Dedifferentiated amniotic fluid mesenchymal stem cell (primary cell): ENCODE results near the gene GDF10.

Experiments
- DNase-seq: peaks from one replicate; pipeline ENCODE4 v3.0.0-alpha.2; 2016; ENCODE audit errors: extremely low spot score

GDF10 gene

GRCh38 chr10:47333532-47333931 lies 33.5 kb downstream of the GDF10 start:
- no peak for DNase-seq

DNA sequence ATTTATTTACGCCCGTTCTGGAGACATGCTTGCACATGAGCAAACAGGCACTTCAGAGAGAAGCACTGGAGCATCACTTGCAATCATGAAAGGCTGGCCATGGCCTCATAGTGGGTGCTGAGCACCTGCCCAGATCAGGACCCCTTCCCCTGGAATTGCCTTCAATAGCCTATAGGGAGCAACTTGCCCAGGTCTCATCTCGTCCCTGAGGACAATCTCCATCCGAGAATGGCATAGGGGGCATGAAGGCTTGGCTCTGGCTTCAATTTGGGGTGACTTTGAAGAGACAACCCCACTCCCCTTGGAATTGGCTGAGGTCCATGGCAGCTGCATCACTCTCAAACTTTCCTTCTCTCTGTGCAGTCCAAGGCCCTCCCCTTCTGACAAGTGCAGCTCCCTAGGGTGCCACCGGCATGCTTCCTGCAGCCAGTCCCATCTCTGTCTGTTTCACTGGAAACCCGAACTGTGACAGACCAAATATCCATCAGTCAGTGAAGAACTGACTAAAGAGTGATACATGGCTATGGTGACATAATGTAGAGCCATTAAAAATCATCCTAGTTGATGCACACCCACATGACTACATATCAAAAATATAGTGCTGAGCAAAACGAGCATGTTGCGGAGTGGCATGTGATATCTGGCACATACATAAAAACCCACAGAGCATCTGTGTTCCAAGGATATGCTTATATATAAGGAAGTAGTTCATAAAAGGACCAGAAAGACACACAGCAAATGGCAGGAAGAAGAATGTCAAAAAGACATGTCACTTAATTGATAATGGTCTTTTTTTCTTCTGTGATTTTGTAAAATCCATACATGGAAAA lies 34.7 kb downstream of the GDF10 start:
- no peak for DNase-seq

DNA sequence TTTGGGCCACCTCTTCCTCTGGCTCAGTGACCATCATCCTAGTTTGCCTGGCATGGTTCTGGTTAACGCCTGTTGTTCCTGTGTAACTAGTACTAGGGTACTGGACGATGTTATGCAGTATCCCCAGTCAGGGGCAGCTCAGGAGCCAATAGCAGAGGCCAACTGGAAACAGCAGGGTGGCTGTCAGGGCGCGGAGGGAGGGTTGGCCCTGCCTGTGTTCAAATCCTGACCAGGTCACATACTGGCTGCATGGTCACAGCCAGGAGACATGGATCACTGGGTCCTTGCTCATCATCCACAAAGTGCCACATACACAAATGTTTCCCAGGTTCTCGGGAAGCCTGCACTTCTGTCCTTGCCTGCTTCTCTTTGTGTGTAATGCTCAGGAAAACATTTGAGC lies 35.9 kb downstream of the GDF10 start:
- no peak for DNase-seq

DNA sequence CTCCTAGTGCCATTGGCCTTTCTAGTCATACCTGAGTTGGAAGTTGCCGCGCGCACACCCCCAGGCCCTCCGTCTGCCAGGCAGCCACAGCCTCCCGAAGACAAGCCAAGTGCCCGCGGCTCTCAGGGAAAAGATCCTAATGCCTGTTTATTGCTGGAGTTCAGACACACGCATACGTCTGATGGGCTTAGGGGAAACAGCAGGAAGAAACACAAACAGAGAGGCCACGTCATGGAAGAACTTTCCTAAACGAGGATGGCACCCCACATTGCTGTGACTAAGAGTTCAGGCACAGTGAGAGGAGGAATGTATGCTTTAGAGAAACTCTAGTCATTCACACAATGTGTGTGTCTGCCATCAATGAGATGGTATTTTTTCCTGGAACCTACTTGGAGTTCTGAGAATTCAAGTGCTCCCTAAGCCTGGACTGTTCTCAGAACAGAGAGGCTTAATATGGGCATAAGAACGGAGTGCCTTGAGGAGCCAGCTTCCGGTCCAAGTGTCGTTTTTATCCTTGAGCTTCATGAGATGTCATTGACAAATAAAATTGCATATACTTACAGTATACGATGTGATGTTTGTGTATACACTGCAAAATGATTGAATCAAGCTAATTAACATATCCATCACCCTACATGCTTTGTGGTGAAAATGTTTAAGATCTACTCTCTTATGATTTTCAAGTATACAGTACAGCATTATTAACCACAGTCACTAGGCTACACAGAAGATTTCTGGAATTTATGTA lies 36.6 kb downstream of the GDF10 start:
- DNase-seq, result no peak

GRCh38 chr10:47337310-47337709 lies 37.3 kb downstream of the GDF10 start:
- no peak for DNase-seq

- no peak for DNase-seq
Observed at GRCh38 chr10:47339186-47339735, 39.3 kb downstream of the GDF10 start.

DNA sequence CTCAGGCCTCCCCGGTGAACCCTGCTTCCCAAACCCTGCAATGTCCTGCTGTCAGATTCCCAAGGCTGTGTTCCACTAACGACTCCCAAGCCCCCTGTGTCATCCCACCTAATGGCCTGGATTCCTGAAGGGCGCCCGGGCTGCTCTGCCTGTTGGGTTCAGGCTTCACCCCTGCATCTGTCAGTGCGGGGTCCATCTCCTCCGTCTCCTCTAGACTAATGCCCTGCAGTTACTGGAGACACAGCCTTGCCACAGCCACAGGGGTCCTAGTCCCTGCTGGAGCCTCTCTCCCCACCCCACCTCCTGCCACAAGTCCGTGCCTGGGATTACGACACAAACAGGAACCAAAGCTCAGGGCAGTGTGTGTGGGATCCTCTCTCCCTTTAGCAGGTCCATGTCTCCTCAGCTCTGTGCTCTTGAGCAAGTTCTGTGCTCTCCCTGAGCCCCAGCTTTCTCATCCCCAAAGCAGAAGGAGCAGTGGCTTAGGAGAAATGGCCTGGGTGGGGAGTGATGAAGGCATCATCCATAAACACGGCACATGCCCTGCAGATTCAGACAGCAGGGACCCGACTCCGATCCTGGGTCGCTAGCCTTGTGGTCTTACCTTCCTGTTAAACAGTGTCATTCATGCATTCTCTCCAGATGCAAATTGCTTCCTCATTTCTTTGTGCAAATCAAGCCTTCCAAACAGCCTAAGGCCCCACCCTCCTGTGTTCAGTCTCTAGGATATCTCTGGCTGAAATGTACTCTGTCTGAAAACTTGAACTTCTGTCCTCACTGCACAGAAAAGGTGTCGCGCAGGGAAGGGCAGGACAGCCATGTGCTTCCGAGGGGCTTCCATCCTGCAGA lies 40.0 kb downstream of the GDF10 start:
- no peak for DNase-seq

DNA sequence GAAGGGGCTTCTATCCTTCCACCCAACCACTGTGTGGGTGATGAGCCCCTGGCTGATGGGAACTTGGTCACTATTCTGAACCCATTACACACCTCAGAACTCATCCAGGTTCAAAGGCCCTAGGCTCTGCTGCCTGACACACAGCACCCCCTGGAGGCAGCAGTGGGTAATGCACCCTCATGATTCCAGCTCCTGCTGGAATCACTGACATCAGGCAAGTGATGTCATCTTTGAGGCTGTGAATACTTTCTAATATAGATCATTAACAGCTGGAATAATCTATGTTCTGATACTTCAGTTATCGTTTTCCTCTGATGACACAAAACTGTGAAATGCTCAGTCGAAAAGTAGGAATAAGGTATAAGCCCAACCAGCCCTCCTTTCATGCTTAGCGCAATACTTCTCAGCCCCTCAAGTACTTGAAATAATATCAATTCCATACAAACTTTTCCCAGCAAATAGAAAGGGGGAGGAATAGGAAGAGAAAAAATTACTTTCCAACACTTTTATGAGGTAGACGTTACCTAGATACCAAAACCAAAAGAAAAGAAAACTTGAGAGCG lies 40.7 kb downstream of the GDF10 start:
- no peak for DNase-seq

GRCh38 chr10:47344996-47345870 lies 45.2 kb downstream of the GDF10 start:
- DNase-seq, result no peak

DNA sequence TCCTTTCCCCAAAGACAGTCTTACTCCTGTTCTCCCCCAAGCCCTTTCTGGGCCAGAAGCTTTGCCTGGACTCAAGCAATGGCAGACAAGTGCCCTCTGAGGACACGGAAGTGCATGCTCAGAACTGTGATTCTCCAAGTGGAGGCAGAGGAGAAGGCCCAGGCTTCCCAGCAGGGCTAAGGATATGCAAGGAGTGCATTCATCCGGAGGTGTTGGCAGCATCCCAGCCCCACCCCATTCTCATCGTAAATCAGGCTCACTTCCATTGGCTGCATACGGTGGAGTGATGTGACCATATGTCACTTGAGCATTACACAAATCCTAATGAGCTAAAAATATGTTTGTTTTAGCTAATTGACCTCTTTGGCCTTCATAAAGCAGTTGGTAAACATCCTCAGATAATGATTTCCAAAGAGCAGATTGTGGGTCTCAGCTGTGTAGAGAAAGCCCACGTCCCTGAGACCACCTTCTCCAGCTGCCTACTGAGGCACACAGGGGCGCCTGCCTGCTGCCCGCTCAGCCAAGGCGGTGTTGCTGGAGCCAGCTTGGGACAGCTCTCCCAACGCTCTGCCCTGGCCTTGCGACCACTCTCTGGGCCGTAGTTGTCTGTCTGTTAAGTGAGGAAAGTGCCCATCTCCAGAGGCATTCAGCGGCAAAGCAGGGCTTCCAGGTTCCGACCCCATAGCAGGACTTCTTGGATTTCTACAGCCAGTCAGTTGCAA lies 46.7 kb downstream of the GDF10 start:
- no peak for DNase-seq

DNA sequence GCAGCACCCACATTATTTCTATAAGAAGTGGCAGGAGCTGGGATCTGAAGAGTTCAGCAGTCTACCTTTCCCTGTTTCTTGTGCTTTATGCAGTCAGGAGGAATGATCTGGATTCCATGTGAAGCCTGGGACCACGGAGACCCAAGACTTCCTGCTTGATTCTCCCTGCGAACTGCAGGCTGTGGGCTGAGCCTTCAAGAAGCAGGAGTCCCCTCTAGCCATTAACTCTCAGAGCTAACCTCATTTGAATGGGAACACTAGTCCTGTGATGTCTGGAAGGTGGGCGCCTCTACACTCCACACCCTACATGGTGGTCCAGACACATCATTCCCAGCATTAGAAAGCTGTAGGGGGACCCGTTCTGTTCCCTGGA lies 47.3 kb downstream of the GDF10 start:
- DNase-seq, result no peak

- DNase-seq, result no peak
Observed at GRCh38 chr10:47348138-47348651, 48.2 kb downstream of the GDF10 start, which contains the start of gene RBP3. Gene RBP3 (plus strand): TSS chr10:47348363. CDS start chr10:47348485, 122 bp downstream.

- DNase-seq, result no peak
Observed at GRCh38 chr10:47348661-47349470, 48.9 kb downstream of the GDF10 start.

DNA sequence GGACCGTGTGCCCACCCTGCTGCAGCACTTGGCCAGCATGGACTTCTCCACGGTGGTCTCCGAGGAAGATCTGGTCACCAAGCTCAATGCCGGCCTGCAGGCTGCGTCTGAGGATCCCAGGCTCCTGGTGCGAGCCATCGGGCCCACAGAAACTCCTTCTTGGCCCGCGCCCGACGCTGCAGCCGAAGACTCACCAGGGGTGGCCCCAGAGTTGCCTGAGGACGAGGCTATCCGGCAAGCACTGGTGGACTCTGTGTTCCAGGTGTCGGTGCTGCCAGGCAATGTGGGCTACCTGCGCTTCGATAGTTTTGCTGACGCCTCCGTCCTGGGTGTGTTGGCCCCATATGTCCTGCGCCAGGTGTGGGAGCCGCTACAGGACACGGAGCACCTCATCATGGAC lies 49.5 kb downstream of the GDF10 start:
- DNase-seq, result no peak

DNA sequence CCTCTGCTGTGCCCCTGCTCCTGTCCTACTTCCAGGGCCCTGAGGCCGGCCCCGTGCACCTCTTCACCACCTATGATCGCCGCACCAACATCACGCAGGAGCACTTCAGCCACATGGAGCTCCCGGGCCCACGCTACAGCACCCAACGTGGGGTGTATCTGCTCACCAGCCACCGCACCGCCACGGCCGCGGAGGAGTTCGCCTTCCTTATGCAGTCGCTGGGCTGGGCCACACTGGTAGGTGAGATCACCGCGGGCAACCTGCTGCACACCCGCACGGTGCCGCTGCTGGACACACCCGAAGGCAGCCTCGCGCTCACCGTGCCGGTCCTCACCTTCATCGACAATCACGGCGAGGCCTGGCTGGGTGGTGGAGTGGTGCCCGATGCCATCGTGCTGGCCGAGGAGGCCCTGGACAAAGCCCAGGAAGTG lies 50.0 kb downstream of the GDF10 start:
- no peak for DNase-seq

- DNase-seq, result no peak
Observed at GRCh38 chr10:47350671-47351640, 51.0 kb downstream of the GDF10 start.
